HepG2 (cell line): Measurements from ENCODE around the gene CHN1. TPM values are rescaled to one million over a fixed set of nuclear protein-coding genes. Genes with fewer than 3 reads are reported as not detected.
A peak's percentile ranks its signal among the peaks of the same experiment; 100 is the strongest.

Source experiments
- ARID2 ChIP-seq: sonication (generic); formaldehyde crosslinking; IDR thresholded peaks from 2 replicates; pipeline ENCODE4 v1.8.1; 2022; ENCODE audit warnings: mild to moderate bottlenecking, missing genetic modification reagents, borderline replicate concordance
- ATF7 ChIP-seq, 2 experiments: fragments of 450-650 bp in 1 of 2; sonication (generic) in 1 of 2; formaldehyde crosslinking in 1 of 2; IDR thresholded peaks; 2 replicates each; pipeline versions ENCODE4 v1.4.0 to v1.6.1; 2016 to 2020; ENCODE audit warnings: antibody characterized with exemption in 1 of 2, mild to moderate bottlenecking in 1 of 2, missing genetic modification reagents in 1 of 2
- BRF2 ChIP-seq: sonication (generic); formaldehyde crosslinking; IDR thresholded peaks from 2 replicates; pipeline ENCODE4 v1.8.1; 2022; ENCODE audit warnings: mild to moderate bottlenecking, missing genetic modification reagents
- CCAR2 ChIP-seq: fragments of 200-400 bp; formaldehyde crosslinking; optimal IDR thresholded peaks from 2 replicates; pipeline ENCODE3; 2018; ENCODE audit warnings: low read depth, mild to moderate bottlenecking, low read length, moderate library complexity
- DMAP1 ChIP-seq: IDR thresholded peaks from 2 replicates; pipeline ENCODE4 v1.6.1; 2016
- GATA4 ChIP-seq: sonication (generic); IDR thresholded peaks from 2 replicates; pipeline ENCODE4 v1.6.1; 2016; ENCODE audit warnings: antibody characterized with exemption, low read depth, borderline replicate concordance
- HNRNPUL1 ChIP-seq: fragments of 200-400 bp; formaldehyde crosslinking; IDR thresholded peaks from 2 replicates; pipeline ENCODE4 v1.6.1; 2017; ENCODE audit warnings: low read depth, mild to moderate bottlenecking, low read length, moderate library complexity
- MTA1 ChIP-seq: sonication (generic); formaldehyde crosslinking; IDR thresholded peaks from 2 replicates; pipeline ENCODE4 v1.4.0; 2020; ENCODE audit warnings: missing genetic modification reagents, mild to moderate bottlenecking, borderline replicate concordance
- SAP130 ChIP-seq: IDR thresholded peaks from 2 replicates; pipeline ENCODE4 v1.6.1; 2016; ENCODE audit warnings: low read depth
- TMF1 ChIP-seq: sonication (generic); formaldehyde crosslinking; IDR thresholded peaks from 2 replicates; pipeline ENCODE4 v1.8.1; 2022; ENCODE audit warnings: low read depth, missing genetic modification reagents
- TP53 ChIP-seq: sonication (generic); formaldehyde crosslinking; conservative IDR thresholded peaks from 2 replicates; pipeline ENCODE4 v1.4.0; 2020; ENCODE audit warnings: missing genetic modification reagents
- ZFY ChIP-seq: sonication (generic); formaldehyde crosslinking; IDR thresholded peaks from 2 replicates; pipeline ENCODE4 v1.4.0; 2020; ENCODE audit warnings: missing genetic modification reagents
- ZNF326 ChIP-seq: sonication (generic); formaldehyde crosslinking; IDR thresholded peaks from 2 replicates; pipeline ENCODE4 v1.4.0; 2020; ENCODE audit warnings: missing genetic modification reagents, borderline replicate concordance
- ZNF501 ChIP-seq: sonication (generic); formaldehyde crosslinking; IDR thresholded peaks from 2 replicates; pipeline ENCODE4 v1.5.1; 2020; ENCODE audit warnings: mild to moderate bottlenecking, moderate library complexity, missing genetic modification reagents
- ZNF574 ChIP-seq: sonication (generic); formaldehyde crosslinking; IDR thresholded peaks from 2 replicates; pipeline ENCODE4 v1.4.0; 2020; ENCODE audit warnings: missing genetic modification reagents
- ZNF605 ChIP-seq: sonication (generic); formaldehyde crosslinking; IDR thresholded peaks from 2 replicates; pipeline ENCODE4 v1.8.0; 2022; ENCODE audit warnings: mild to moderate bottlenecking, missing genetic modification reagents
- ZNF644 ChIP-seq: IDR thresholded peaks from 2 replicates; pipeline ENCODE4 v1.6.1; 2016; ENCODE audit warnings: low read depth
- ZNF766 ChIP-seq: sonication (generic); formaldehyde crosslinking; IDR thresholded peaks from 2 replicates; pipeline ENCODE4 v1.5.0; 2020; ENCODE audit warnings: missing genetic modification reagents, borderline replicate concordance
- ZNF768 ChIP-seq: sonication (generic); formaldehyde crosslinking; IDR thresholded peaks from 2 replicates; pipeline ENCODE4 v1.4.0; 2020; ENCODE audit warnings: missing genetic modification reagents
- ZNF839 ChIP-seq: sonication (generic); formaldehyde crosslinking; IDR thresholded peaks from 2 replicates; pipeline ENCODE4 v1.4.0; 2020; ENCODE audit warnings: missing genetic modification reagents, mild to moderate bottlenecking, borderline replicate concordance
- polyA plus RNA-seq, 8 experiments: library from polyadenylated mRNA; depleted of rRNA in 3 of 8; stranded (reverse) in 7 of 8; unstranded in 1 of 8; fragments of >200 nt; fragmentation: Illumina TruSeq in 4 of 8; extraction: Trizol in 4 of 8; gene quantifications; 2 replicates each; pipeline versions ENCODE4 v1.2.1 to v1.2.3, GENCODE V29; 2011 to 2016; ENCODE audit warnings: low read depth in 4 of 8, missing spikeins in 1 of 8, mixed read lengths in 1 of 8; ENCODE audit not compliant: insufficient read depth in 1 of 8
- total RNA-seq, 5 experiments: library from RNA; depleted of rRNA; stranded (reverse); fragments of >200 nt; fragmentation: Illumina TruSeq; extraction: Trizol; gene quantifications; 2 replicates each; pipeline ENCODE4 v1.2.3, GENCODE V29; 2016; ENCODE audit warnings: low read depth in 1 of 5
- TF ChIP-seq, protein P1 (sequence below): sonication (generic); formaldehyde crosslinking; IDR thresholded peaks from 2 replicates; pipeline ENCODE4 v1.4.0; 2020; ENCODE audit warnings: missing genetic modification reagents
- TF ChIP-seq, protein P2 (sequence below): sonication (generic); IDR thresholded peaks from 2 replicates; pipeline ENCODE4 v1.6.1; 2016; ENCODE audit warnings: low read depth, borderline replicate concordance

CHN1 gene
- total and polyA plus RNA-seq, 2 of the 13 experiments (the other 11 are each of a cell fraction or from before 2014, with no cell fraction given), result 2.8 to 3.5 TPM

- TF ChIP-seq, protein P1, sequence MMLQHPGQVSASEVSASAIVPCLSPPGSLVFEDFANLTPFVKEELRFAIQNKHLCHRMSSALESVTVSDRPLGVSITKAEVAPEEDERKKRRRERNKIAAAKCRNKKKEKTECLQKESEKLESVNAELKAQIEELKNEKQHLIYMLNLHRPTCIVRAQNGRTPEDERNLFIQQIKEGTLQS (CRISPR knock-in tag), result no peak
- TF ChIP-seq GATA4, result no peak
- TF ChIP-seq SAP130 (CRISPR knock-in tag), result peak; percentile 63
- TF ChIP-seq ZNF839 (CRISPR knock-in tag), result no peak
- TF ChIP-seq ATF7 (IDR thresholded peaks at IDR 0.05), result no peak
- TF ChIP-seq ATF7 (CRISPR knock-in tag; IDR thresholded peaks at IDR 0.05), result no peak
- TF ChIP-seq BRF2 (CRISPR knock-in tag), result 0 out of 2 replicates have a peak, but pooled peaks have one; percentile 17
- peak; percentile 66; the same call in 1 of the 2 replicates for TF ChIP-seq ZNF605 (CRISPR knock-in tag)
- no peak for TF ChIP-seq ZNF768 (CRISPR knock-in tag)
- TF ChIP-seq, protein P2, sequence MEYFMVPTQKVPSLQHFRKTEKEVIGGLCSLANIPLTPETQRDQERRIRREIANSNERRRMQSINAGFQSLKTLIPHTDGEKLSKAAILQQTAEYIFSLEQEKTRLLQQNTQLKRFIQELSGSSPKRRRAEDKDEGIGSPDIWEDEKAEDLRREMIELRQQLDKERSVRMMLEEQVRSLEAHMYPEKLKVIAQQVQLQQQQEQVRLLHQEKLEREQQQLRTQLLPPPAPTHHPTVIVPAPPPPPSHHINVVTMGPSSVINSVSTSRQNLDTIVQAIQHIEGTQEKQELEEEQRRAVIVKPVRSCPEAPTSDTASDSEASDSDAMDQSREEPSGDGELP, result peak; percentile 43; the same call in 1 of the 2 replicates
- no peak for TF ChIP-seq MTA1 (CRISPR knock-in tag)
- TF ChIP-seq TP53 (CRISPR knock-in tag), result no peak
- 0 out of 2 replicates have a peak, but pooled peaks have one; percentile 37 for TF ChIP-seq TMF1 (CRISPR knock-in tag)
- TF ChIP-seq HNRNPUL1, result no peak
- TF ChIP-seq ZFY (CRISPR knock-in tag), result peak; percentile 70
- peak; percentile 72; the same call in 1 of the 2 replicates for TF ChIP-seq ZNF644 (CRISPR knock-in tag)
- TF ChIP-seq ZNF574 (CRISPR knock-in tag), result peak; percentile 50; the same call in 1 of the 2 replicates
- TF ChIP-seq DMAP1 (CRISPR knock-in tag), result no peak; the same call in 1 of the 2 replicates
- no peak for TF ChIP-seq ZNF766 (CRISPR knock-in tag)
- no peak for TF ChIP-seq CCAR2
- TF ChIP-seq ZNF501 (CRISPR knock-in tag), result peak; percentile 92
- peak; percentile 40; the same call in 1 of the 2 replicates for TF ChIP-seq ARID2 (CRISPR knock-in tag)
- TF ChIP-seq ZNF326 (CRISPR knock-in tag), result no peak
Observed at GRCh38 chr2:175030380-175031271, 25.4 kb upstream of the CHN1 start (continued).
